Hepatocyte (in vitro differentiated cells): ENCODE data around the gene CGB7. TPM values are rescaled to one million over a fixed set of nuclear protein-coding genes. Genes with fewer than 3 reads are reported as not detected.
A peak's percentile ranks its signal among the peaks of the same experiment; 100 is the strongest.

ENCODE experiments used
- DNase-seq: peaks from one replicate; pipeline ENCODE4 v3.0.0-alpha.2; 2016; ENCODE audit warnings: low spot score
- H2AFZ ChIP-seq: fragments of 200-600 bp; sonication (generic); 2 replicates; pipeline ENCODE4 v1.6.0; 2016; ENCODE audit warnings: antibody characterized with exemption, mild to moderate bottlenecking
- H3K27ac ChIP-seq: fragments of 200-600 bp; sonication (generic); 2 replicates; pipeline ENCODE4 v1.5.1; 2016; ENCODE audit warnings: mild to moderate bottlenecking
- H3K27me3 ChIP-seq: fragments of 200-600 bp; sonication (generic); 2 replicates; pipeline ENCODE4 v1.6.1; 2016
- H3K36me3 ChIP-seq: fragments of 200-600 bp; sonication (generic); replicated peaks from 2 replicates; pipeline ENCODE4 v1.5.1; 2016; ENCODE audit warnings: low read depth; ENCODE audit not compliant: insufficient read depth
- H3K4me1 ChIP-seq: fragments of 200-600 bp; sonication (generic); 2 replicates; pipeline ENCODE4 v1.5.1; 2016; ENCODE audit warnings: mild to moderate bottlenecking, moderate library complexity; ENCODE audit not compliant: insufficient read depth
- H3K4me2 ChIP-seq: fragments of 200-600 bp; sonication (generic); 2 replicates; pipeline ENCODE4 v1.6.0; 2016
- H3K4me3 ChIP-seq: fragments of 200-600 bp; sonication (generic); 2 replicates; pipeline ENCODE4 v1.5.1; 2016; ENCODE audit warnings: mild to moderate bottlenecking
- H3K79me2 ChIP-seq: fragments of 200-600 bp; sonication (generic); 2 replicates; pipeline ENCODE4 v1.6.0; 2017; ENCODE audit warnings: mild to moderate bottlenecking
- H3K9me2 ChIP-seq: fragments of 200-600 bp; sonication (generic); replicated peaks from 2 replicates; pipeline ENCODE4 v1.6.0; 2017; ENCODE audit warnings: mild to moderate bottlenecking; ENCODE audit not compliant: insufficient read depth
- H3K9me3 ChIP-seq: fragments of 200-600 bp; sonication (generic); 2 replicates; pipeline ENCODE4 v1.5.1; 2016; ENCODE audit warnings: low read depth, mild to moderate bottlenecking
- H4K20me1 ChIP-seq: fragments of 200-600 bp; sonication (generic); 2 replicates; pipeline ENCODE4 v1.6.0; 2016; ENCODE audit warnings: mild to moderate bottlenecking; ENCODE audit not compliant: insufficient read depth, poor library complexity, severe bottlenecking
- EZH2 ChIP-seq: fragments of 200-600 bp; sonication (generic); IDR thresholded peaks from 2 replicates; pipeline ENCODE4 v1.6.1; 2016; ENCODE audit warnings: antibody characterized with exemption, mild to moderate bottlenecking, borderline replicate concordance
- EZH2phosphoT487 ChIP-seq: fragments of 200-600 bp; sonication (generic); IDR thresholded peaks from one replicate; pipeline ENCODE4 v1.6.1; 2018; ENCODE audit warnings: antibody characterized with exemption, mild to moderate bottlenecking, low read depth, moderate library complexity; ENCODE audit not compliant: unreplicated experiment, severe bottlenecking
- WGBS: methylation state at CpG from one replicate; pipeline ENCODE4 v1.1.6; 2016; ENCODE audit warnings: low lambda C conversion rate; ENCODE audit errors: missing lambda C conversion rate; 5-methylcytosine and 5-hydroxymethylcytosine counted together
- polyA plus RNA-seq: library from polyadenylated mRNA; unstranded; fragments of >200 nt; fragmentation: Nextera tagmentation; extraction: Ambion mirVana; gene quantifications from 2 replicates; pipeline ENCODE4 v1.2.1, GENCODE V29; 2016
- total RNA-seq: library from RNA; depleted of rRNA; stranded (reverse); fragments of >200 nt; gene quantifications from 2 replicates; pipeline ENCODE4 v1.2.3, GENCODE V29; 2014
- TF ChIP-seq, protein P1 (sequence below): fragments of 200-600 bp; sonication (generic); IDR thresholded peaks from 2 replicates; pipeline ENCODE4 v1.5.1; 2016; ENCODE audit warnings: antibody characterized with exemption, mild to moderate bottlenecking; ENCODE audit not compliant: poor library complexity

CGB7 gene
- total and polyA plus RNA-seq, 2 experiments from 2014 or later = 1.6 TPM; not detected in 1

DNA sequence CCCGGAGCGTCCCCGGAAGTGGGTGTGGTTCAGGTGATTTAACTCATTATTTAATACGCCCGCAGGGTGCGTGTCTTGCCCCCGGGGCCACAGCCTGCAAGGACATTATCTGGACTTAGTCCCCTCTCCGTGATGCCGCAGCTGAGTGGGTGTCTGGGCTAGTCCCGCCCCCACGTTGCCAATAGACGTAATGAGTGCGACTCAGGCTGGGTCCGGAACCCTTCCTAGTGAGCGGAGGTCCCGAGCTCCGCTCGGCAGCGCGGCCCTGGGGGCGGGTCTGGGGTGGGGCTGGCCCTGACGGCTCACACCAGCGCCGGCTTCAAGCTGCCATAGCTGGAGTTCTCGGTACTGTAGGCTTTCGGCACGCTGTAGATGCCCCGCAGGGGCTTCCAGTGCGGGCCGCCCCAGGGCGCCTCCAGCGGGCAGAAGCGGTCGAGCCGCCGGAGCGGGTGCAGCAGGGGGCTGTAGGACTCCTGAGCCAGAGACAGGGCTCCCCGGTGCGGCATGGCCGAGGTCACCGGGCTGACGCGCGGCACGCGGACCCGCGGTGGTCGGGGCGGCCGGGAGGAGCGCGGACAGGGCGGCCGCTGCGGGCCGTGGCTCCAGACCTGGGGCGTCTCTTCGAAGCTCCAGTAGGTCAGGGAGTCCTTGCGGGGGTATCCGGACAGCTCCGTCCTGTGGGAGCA is 39.7 kb downstream of the CGB7 start:
- Histone ChIP-seq H3K4me2 (peak overlapping the region; percentile 91), H3K36me3 (no peaks in the 10 kb centered on the region), H3K27ac (no peak overlapping the region), H3K79me2 (no peaks in the 10 kb centered on the region), H3K9me2 (no peaks in the 10 kb centered on the region), H2AFZ (peak overlapping the region; percentile 6), H3K4me1 (peaks cover 9% of the 10 kb centered on the region), H4K20me1 (no peaks in the 10 kb centered on the region), H3K9me3 (no peaks in the 10 kb centered on the region), H3K4me3 (peak overlapping the region; percentile 36), H3K27me3 (peaks cover 27% of the 10 kb centered on the region)
- TF ChIP-seq EZH2 (no peak), EZH2phosphoT487 (no peak)
- TF ChIP-seq, protein P1, sequence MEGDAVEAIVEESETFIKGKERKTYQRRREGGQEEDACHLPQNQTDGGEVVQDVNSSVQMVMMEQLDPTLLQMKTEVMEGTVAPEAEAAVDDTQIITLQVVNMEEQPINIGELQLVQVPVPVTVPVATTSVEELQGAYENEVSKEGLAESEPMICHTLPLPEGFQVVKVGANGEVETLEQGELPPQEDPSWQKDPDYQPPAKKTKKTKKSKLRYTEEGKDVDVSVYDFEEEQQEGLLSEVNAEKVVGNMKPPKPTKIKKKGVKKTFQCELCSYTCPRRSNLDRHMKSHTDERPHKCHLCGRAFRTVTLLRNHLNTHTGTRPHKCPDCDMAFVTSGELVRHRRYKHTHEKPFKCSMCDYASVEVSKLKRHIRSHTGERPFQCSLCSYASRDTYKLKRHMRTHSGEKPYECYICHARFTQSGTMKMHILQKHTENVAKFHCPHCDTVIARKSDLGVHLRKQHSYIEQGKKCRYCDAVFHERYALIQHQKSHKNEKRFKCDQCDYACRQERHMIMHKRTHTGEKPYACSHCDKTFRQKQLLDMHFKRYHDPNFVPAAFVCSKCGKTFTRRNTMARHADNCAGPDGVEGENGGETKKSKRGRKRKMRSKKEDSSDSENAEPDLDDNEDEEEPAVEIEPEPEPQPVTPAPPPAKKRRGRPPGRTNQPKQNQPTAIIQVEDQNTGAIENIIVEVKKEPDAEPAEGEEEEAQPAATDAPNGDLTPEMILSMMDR = peak; percentile 52
- DNase-seq = peak; percentile 71
- 2% methylated on average over 59 of the region's 62 CpGs for WGBS

DNA sequence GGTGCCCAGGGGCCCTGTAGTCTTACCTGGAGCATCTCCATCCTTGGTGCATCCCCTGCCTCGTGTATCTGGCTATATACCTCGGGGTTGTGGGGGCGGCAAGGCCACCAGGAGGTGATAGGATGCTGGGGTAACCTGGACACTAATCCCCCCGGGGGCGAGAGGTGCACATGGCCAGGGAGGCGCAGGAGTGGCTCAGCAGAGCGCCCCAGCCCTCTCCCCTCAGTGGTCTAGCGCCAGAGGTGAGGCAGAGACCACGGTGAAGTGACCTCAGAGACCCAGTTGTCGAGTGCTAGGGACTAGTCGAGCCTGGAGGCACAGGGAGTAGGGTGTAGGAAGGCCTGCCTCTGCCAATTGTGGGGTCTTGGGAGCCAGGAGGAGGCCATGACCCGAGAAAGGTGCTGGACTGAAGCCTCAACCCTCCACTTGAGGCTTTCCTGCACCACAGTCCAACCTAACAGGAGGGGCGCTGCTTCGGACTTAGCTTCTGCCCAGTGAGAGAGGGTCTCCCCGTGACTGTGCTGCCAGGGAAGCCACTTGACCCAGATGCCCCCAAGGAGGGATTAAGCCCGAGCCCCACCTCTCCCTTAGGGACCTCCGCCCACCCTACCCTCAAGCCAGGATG is 40.4 kb downstream of the CGB7 start, which contains the start of gene LHB:
LHB (minus strand) TSS at position 51 of the 625 bp plus-strand sequence; CDS start at position 41, 10 bp downstream.
- no peaks in the 10 kb centered on the region for H3K9me3 ChIP-seq
- WGBS = 77% methylated on average over 17 of the region's 17 CpGs
- no peaks in the 10 kb centered on the region for H4K20me1 ChIP-seq
- peaks cover 27% of the 10 kb centered on the region for H3K27me3 ChIP-seq
- peak within 1 kb of the TSS; percentile 36 for H3K4me3 ChIP-seq
- H2AFZ ChIP-seq = peak within 1 kb of the TSS; percentile 6
- no peaks in the 10 kb centered on the region for H3K79me2 ChIP-seq
- peaks cover 9% of the 10 kb centered on the region for H3K4me1 ChIP-seq
- no peak within 1 kb of the TSS for H3K27ac ChIP-seq
- no peaks in the 10 kb centered on the region for H3K36me3 ChIP-seq
- no peak for DNase-seq
- TF ChIP-seq, protein P1 = no peak
- TF ChIP-seq EZH2phosphoT487 (no peak), EZH2 (no peak)
- no peaks in the 10 kb centered on the region for H3K9me2 ChIP-seq
- H3K4me2 ChIP-seq = peak within 1 kb of the TSS; percentile 91

DNA sequence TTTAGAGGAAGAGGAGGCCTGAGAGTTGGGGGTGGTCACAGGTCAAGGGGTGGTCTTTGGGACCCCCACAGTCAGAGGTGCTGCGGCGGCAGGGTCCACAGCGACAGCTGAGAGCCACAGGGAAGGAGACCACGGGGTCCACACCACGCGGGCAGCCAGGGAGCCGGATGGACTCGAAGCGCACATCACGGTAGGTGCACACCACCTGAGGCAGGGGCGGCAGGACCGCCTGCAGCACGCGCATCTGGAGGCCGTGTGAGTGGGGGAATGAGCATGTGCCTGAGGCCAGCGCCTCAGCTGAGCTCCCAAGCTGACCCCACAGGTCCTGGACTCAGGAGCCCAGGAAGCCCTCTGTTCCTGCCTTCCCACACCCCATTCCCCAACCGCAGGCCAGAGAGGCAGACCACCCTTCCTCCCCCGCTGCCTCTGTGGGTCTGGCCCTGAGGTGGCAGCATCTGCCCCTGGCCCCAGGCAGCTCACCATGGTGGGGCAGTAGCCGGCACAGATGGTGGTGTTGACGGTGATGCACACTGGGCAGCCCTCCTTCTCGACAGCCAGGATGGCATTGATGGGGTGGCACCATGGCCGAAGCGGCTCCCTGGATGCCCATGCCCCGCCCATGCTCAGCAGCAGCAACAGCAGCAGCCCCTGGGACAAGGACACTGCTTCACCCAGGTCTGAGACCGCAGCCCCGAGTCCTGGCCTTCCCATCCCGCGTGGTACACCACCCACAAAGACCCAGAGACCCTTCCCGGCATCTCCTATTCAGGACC is 41.3 kb downstream of the CGB7 start:
- Histone ChIP-seq H3K27ac (no peak overlapping the region), H3K27me3 (peaks cover 27% of the 10 kb centered on the region), H3K9me3 (no peaks in the 10 kb centered on the region), H3K79me2 (no peaks in the 10 kb centered on the region), H4K20me1 (no peaks in the 10 kb centered on the region), H3K36me3 (no peaks in the 10 kb centered on the region), H2AFZ (no peak overlapping the region), H3K4me1 (peaks cover 9% of the 10 kb centered on the region), H3K4me3 (no peak overlapping the region), H3K4me2 (no peak overlapping the region), H3K9me2 (no peaks in the 10 kb centered on the region)
- no peak for DNase-seq
- TF ChIP-seq EZH2 (no peak), EZH2phosphoT487 (no peak)
- TF ChIP-seq, protein P1 = no peak
- 95% methylated on average over 24 of the region's 29 CpGs for WGBS
